PFSK-1 (cell line): Measurements from ENCODE around the gene CCDC86.

Source experiments
- FOXP2 ChIP-seq: optimal IDR thresholded peaks from 2 replicates; pipeline ENCODE3; 2011; ENCODE audit warnings: borderline replicate concordance, control low read depth, inconsistent platforms; ENCODE audit not compliant: insufficient read depth; ENCODE audit errors: extremely low read length, extremely low read depth
- POLR2AphosphoS5 ChIP-seq: IDR thresholded peaks from 2 replicates; pipeline ENCODE4 v1.6.1; 2012; ENCODE audit warnings: low read depth, mild to moderate bottlenecking, control low read depth, low read length, moderate library complexity
- REST ChIP-seq, 2 experiments: IDR thresholded peaks; 2 replicates each; pipeline versions ENCODE4 v1.6.1 to v1.8.0; 2011 to 2012; ENCODE audit warnings: low read depth in 2 of 2, low read length in 2 of 2, control low read depth in 1 of 2, inconsistent platforms in 1 of 2, mild to moderate bottlenecking in 1 of 2, moderate library complexity in 1 of 2; ENCODE audit not compliant: insufficient read depth in 1 of 2
- SIN3A ChIP-seq: IDR thresholded peaks from 2 replicates; pipeline ENCODE4 v1.6.1; 2012; ENCODE audit warnings: mild to moderate bottlenecking, low read length, moderate library complexity, borderline replicate concordance; ENCODE audit not compliant: insufficient read depth
- TAF1 ChIP-seq: IDR thresholded peaks from 2 replicates; pipeline ENCODE4 v1.6.1; 2012; ENCODE audit warnings: low read length, control low read depth, borderline replicate concordance; ENCODE audit not compliant: insufficient read depth

DNA sequence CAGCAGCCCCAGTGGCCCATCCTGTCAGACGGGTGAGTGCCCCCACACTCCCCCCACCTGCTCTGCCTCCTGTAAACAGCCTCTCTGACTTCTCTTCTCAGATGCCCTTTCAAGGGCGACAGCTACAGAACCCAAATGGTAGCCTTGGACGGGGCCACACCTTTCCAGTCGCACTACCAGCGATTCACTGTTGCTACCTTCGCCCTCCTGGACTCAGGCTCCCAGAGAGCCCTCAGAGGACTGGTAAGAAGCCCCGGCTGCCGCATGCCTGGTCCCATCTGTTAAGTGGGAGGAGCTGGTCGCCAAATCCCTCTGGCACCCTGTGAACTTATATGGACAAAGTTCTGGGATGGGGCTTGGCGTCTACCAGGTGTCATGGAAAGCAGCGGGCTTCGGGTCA lies 31.6 kb downstream of the CCDC86 start:
- TF ChIP-seq SIN3A (no peak), TAF1 (no peak), REST (IDR thresholded peaks at IDR 0.05; ENCODE audit: insufficient read depth in 1 of 2, low read depth in 2 of 2, low read length in 2 of 2) (no peak), POLR2AphosphoS5 (no peak), FOXP2 (no peak)
